RPMI7951 (cell line): ENCODE results near the gene CRACDL. TPM values are rescaled to one million over a fixed set of nuclear protein-coding genes. Genes with fewer than 3 reads are reported as not detected.

Experiments used
- DNase-seq: peaks from one replicate; pipeline ENCODE4 v3.0.0-alpha.2; 2012; ENCODE audit warnings: low read depth
- total RNA-seq: library from RNA; depleted of rRNA; stranded (reverse); fragments of >200 nt; shearing (Covaris generic); gene quantifications from 2 replicates; pipeline ENCODE4 v1.2.3, GENCODE V29; 2014; rRNA removed

Gene CRACDL
- total RNA-seq, 1 experiment from 2014 or later = not detected

GRCh38 chr2:98750593-98751282 lies 185.3 kb downstream of the CRACDL start:
- no peak for DNase-seq

- DNase-seq = no peak
Observed at GRCh38 chr2:98749066-98749450, 187.0 kb downstream of the CRACDL start.

- DNase-seq = no peak
Observed at GRCh38 chr2:98748292-98749065, 187.5 kb downstream of the CRACDL start.

- DNase-seq = no peak
Observed at GRCh38 chr2:98747888-98748287, 188.1 kb downstream of the CRACDL start.

DNA sequence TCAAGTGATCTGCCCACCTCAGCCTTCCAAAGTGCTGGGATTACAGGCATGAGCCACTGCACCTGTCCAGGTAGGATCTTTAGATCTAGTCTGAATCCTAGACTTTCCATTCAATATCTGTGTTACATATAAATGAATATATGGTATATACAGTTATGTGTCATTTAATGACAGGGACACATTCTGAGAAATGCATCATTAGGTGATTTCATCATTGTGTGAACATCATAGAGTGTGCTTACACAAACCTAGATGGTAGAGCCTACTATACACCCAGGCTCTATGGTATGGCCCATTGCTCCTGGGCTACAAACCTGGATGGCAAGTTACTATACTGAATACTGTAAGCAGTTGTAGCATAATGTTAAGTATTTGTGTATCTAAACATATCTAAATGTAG lies 189.6 kb downstream of the CRACDL start:
- DNase-seq = no peak

DNA sequence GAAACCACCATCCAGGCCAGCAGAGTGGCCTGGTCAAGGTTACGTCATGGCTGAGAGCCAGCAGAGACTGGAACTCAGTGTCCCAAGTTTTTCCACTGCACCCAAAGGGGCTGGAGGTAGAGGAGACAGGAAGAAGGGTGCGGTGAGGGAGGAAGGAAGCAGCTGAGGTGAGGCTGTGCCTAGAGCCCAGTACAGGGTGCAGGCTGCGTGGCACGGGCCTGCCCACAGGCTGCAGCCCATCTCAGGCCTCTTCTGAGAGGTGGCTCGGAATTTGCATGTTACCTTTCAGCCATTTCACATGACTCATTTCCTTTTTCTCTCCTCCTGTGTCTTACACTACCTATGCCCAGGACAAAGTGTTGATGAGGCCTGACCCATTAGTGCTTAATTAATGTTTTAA lies 191.4 kb downstream of the CRACDL start:
- no peak for DNase-seq

Other genes with a start within 250 kb of the CRACDL start
- 0.20 TPM in 1 of 2 replicates, not detected in the other for gene MGAT4A, start 205.1 kb downstream of the CRACDL start, total RNA-seq
- 0.24 TPM in 1 of 2 replicates, not detected in the other for gene C2orf15, start 205.5 kb upstream of the CRACDL start, total RNA-seq
- gene TSGA10, start 218.7 kb upstream of the CRACDL start, total RNA-seq = 2.8 and 3.6 TPM in 2 replicates
- 8.3 and 8.4 TPM in 2 replicates for gene LIPT1, start 218.7 kb upstream of the CRACDL start, total RNA-seq
- gene MITD1, start 244.8 kb upstream of the CRACDL start, total RNA-seq = 71.5 and 77.4 TPM in 2 replicates
- gene MRPL30, start 245.0 kb upstream of the CRACDL start, total RNA-seq = 68.3 and 71.3 TPM in 2 replicates